K562 (cell line): ENCODE results near the gene GMEB1. TPM values are rescaled to one million over a fixed set of nuclear protein-coding genes. Genes with fewer than 3 reads are reported as not detected.

ENCODE experiments used
- ATAC-seq: fragments of 200-7000 bp; cut with Tn5 transposase; 3 replicates; pipeline ENCODE4 v1.9.1; 2020; ENCODE audit warnings: moderate library complexity
- BruUV-seq: library from RNA; stranded (reverse); fragments of 400-500 nt; replicated peaks from 2 replicates; lab custom pipeline; 2021; lab: Mats Ljungman, UMichigan
- CTCF ChIA-PET: fragments of 300-600 bp; formaldehyde crosslinking; extraction: SDS; loops from one replicate; lab custom pipeline; 2021; ENCODE audit warnings: low intra/inter-chr PET ratio; lab: Yijun Ruan, JAX
- POLR2A ChIA-PET: fragments of 300-600, 350-650 bp; sonication (Branson Sonifier 250); formaldehyde crosslinking; extraction: SDS; loops from one replicate; lab custom pipeline; 2021; ENCODE audit warnings: antibody characterized with exemption, inconsistent platforms; lab: Yijun Ruan, JAX
- DNase-seq, 4 experiments: peaks; one replicate each; pipeline versions ENCODE4 v3.0.0 to v3.0.0-alpha.2; 2011 to 2018; ENCODE audit warnings: low spot score in 3 of 4, mixed read lengths in 3 of 4; ENCODE audit errors: extremely low read depth in 1 of 4
- FAIRE-seq: peaks from 2 replicates; lab custom pipeline; 2011; peaks lifted over from hg19 to GRCh38; lab: Jason Lieb, UNC
- H2AFZ ChIP-seq: 2 replicates; pipeline ENCODE4 v1.6.0; 2011; ENCODE audit warnings: low read depth, low read length, control low read depth, inconsistent platforms
- H3K27ac ChIP-seq: fragments of 200-600 bp; 3 replicates; pipeline ENCODE4 v1.8.0; 2011; ENCODE audit warnings: low read depth, mild to moderate bottlenecking, control low read depth, inconsistent platforms, low read length, moderate library complexity, mixed read lengths; ENCODE audit errors: extremely low read depth
- H3K27me3 ChIP-seq, 2 experiments: fragments of 300-600 bp in 1 of 2; 2 replicates in 1 of 2; 3 replicates in 1 of 2; pipeline versions ENCODE4 v1.6.0 to v1.8.0; 2011; ENCODE audit warnings: inconsistent platforms in 2 of 2, low read length in 2 of 2, mild to moderate bottlenecking in 1 of 2, mixed read lengths in 1 of 2, moderate library complexity in 1 of 2; ENCODE audit not compliant: control insufficient read depth in 2 of 2, insufficient read depth in 2 of 2
- H3K36me3 ChIP-seq: fragments of 300-600 bp; 3 replicates; pipeline ENCODE4 v1.8.0; 2011; ENCODE audit warnings: mild to moderate bottlenecking, low read length, inconsistent platforms; ENCODE audit not compliant: control insufficient read depth, insufficient read depth
- H3K4me1 ChIP-seq, 2 experiments: fragments of 200-600 bp in 1 of 2; replicated peaks in 1 of 2; 2 replicates in 1 of 2; 3 replicates in 1 of 2; pipeline versions ENCODE4 v1.5.1 to v1.8.0; 2011; ENCODE audit warnings: inconsistent platforms in 2 of 2, low read length in 2 of 2, mild to moderate bottlenecking in 1 of 2, mixed read lengths in 1 of 2, moderate library complexity in 1 of 2; ENCODE audit not compliant: control insufficient read depth in 2 of 2, insufficient read depth in 2 of 2
- H3K4me2 ChIP-seq: 2 replicates; pipeline ENCODE4 v1.6.1; 2011; ENCODE audit warnings: low read length, control low read depth, inconsistent platforms, mixed read lengths; ENCODE audit not compliant: insufficient read depth
- H3K4me3 ChIP-seq: fragments of 200-600 bp; sonication (generic), shearing (Covaris generic); 2 replicates; pipeline ENCODE4 v1.5.1; 2016; ENCODE audit warnings: control low read depth, inconsistent platforms
- H3K79me2 ChIP-seq: fragments of 200-600 bp; 3 replicates; pipeline ENCODE4 v1.8.0; 2011; ENCODE audit warnings: low read length, inconsistent platforms; ENCODE audit not compliant: control insufficient read depth, insufficient read depth
- H3K9ac ChIP-seq, 2 experiments: 2 replicates each; pipeline versions ENCODE4 v1.6.0 to v1.6.1; 2011; ENCODE audit warnings: low read depth in 2 of 2, low read length in 2 of 2, control low read depth in 1 of 2, inconsistent platforms in 1 of 2, mild to moderate bottlenecking in 1 of 2, mixed read lengths in 1 of 2; ENCODE audit not compliant: insufficient read depth in 1 of 2
- H3K9me1 ChIP-seq: one replicate; pipeline ENCODE4 v1.6.0; 2011; ENCODE audit warnings: inconsistent platforms, mild to moderate bottlenecking, low read length, moderate library complexity; ENCODE audit not compliant: control insufficient read depth, insufficient read depth
- H3K9me3 ChIP-seq: replicated peaks from 2 replicates; pipeline ENCODE4 v1.5.1; 2011; ENCODE audit warnings: low read depth, low read length, inconsistent platforms; ENCODE audit not compliant: control insufficient read depth, insufficient read depth
- H4K20me1 ChIP-seq: replicated peaks from 2 replicates; pipeline ENCODE4 v1.6.1; 2011; ENCODE audit warnings: low read length, inconsistent platforms, mixed read lengths; ENCODE audit not compliant: control insufficient read depth, insufficient read depth
- BRF1 ChIP-seq: IDR thresholded peaks from 3 replicates; pipeline ENCODE4 v1.6.1; 2011; ENCODE audit warnings: borderline replicate concordance, mild to moderate bottlenecking; ENCODE audit not compliant: insufficient read length; ENCODE audit errors: extremely low read depth
- CBX2 ChIP-seq: fragments of 200-600 bp; sonication (generic); IDR thresholded peaks from one replicate; pipeline ENCODE4 v1.6.1; 2012; ENCODE audit warnings: mild to moderate bottlenecking, low read length, inconsistent platforms; ENCODE audit not compliant: insufficient read depth, poor library complexity, severe bottlenecking
- CCAR2 ChIP-seq: fragments of 200-400 bp; formaldehyde crosslinking; IDR thresholded peaks from 2 replicates; pipeline ENCODE4 v1.6.1; 2017; ENCODE audit warnings: mild to moderate bottlenecking, low read depth, low read length
- CREB3L1 ChIP-seq: fragments of 450-650 bp; IDR thresholded peaks from 2 replicates; pipeline ENCODE4 v1.6.1; 2014; ENCODE audit warnings: low read depth, mild to moderate bottlenecking, moderate library complexity, borderline replicate concordance
- DIDO1 ChIP-seq: fragments of 450-650 bp; IDR thresholded peaks from 2 replicates; pipeline ENCODE4 v1.6.1; 2016; ENCODE audit warnings: low read depth, missing biosample characterization, missing genetic modification characterization
- EHMT2 ChIP-seq: fragments of 450-650 bp; IDR thresholded peaks from 2 replicates; pipeline ENCODE4 v1.6.1; 2018; ENCODE audit warnings: antibody characterized with exemption
- ELF2 ChIP-seq: fragments of 250-450 bp; sonication (Bioruptor Pico); IDR thresholded peaks from 2 replicates; pipeline ENCODE4 v1.5.0; 2021; ENCODE audit warnings: mild to moderate bottlenecking
- GABPB2 ChIP-seq: fragments of 250-450 bp; sonication (Bioruptor Pico); conservative IDR thresholded peaks from 2 replicates; pipeline ENCODE4 v1.5.1; 2021; ENCODE audit warnings: mild to moderate bottlenecking
- HES1 ChIP-seq: fragments of 450-650 bp; IDR thresholded peaks from 2 replicates; pipeline ENCODE4 v1.6.1; 2016; ENCODE audit warnings: low read depth, mild to moderate bottlenecking, moderate library complexity
- KLF1 ChIP-seq: fragments of 450-650 bp; IDR thresholded peaks from 2 replicates; pipeline ENCODE4 v1.6.1; 2016; ENCODE audit warnings: missing genetic modification characterization, missing compliant biosample characterization
- MAFG ChIP-seq: fragments of 450-650 bp; conservative IDR thresholded peaks from 2 replicates; pipeline ENCODE4 v1.6.1; 2016; ENCODE audit warnings: missing genetic modification characterization, missing compliant biosample characterization
- MAX ChIP-seq: sonication (generic); formaldehyde crosslinking; IDR thresholded peaks from 2 replicates; pipeline ENCODE4 v1.9.0; 2022; ENCODE audit warnings: mild to moderate bottlenecking, missing genetic modification reagents
- RBM22 ChIP-seq: fragments of 200-400 bp; formaldehyde crosslinking; IDR thresholded peaks from 2 replicates; pipeline ENCODE4 v1.6.1; 2018; ENCODE audit warnings: low read length, low read depth; ENCODE audit not compliant: poor library complexity, severe bottlenecking
- STAG1 ChIP-seq: sonication (generic); formaldehyde crosslinking; IDR thresholded peaks from 2 replicates; pipeline ENCODE4 v1.5.0; 2020; ENCODE audit warnings: missing genetic modification reagents, borderline replicate concordance
- ZBTB5 ChIP-seq: fragments of 450-650 bp; IDR thresholded peaks from 2 replicates; pipeline ENCODE4 v1.6.1; 2017; ENCODE audit warnings: antibody characterized with exemption
- ZFP36 ChIP-seq: fragments of 150-350 bp; IDR thresholded peaks from 2 replicates; pipeline ENCODE4 v1.6.1; 2018; ENCODE audit warnings: low read length, low read depth; ENCODE audit not compliant: partially characterized antibody
- ZFPM2 ChIP-seq: fragments of 250-450 bp; sonication (Bioruptor Pico); IDR thresholded peaks from 2 replicates; pipeline ENCODE4 v1.5.1; 2022; ENCODE audit warnings: mild to moderate bottlenecking
- ZNF143 ChIP-seq: sonication (generic); formaldehyde crosslinking; IDR thresholded peaks from 2 replicates; pipeline ENCODE4 v1.9.0; 2022; ENCODE audit warnings: mild to moderate bottlenecking, missing genetic modification reagents
- ZNF311 ChIP-seq: fragments of 250-450 bp; sonication (Bioruptor Pico); IDR thresholded peaks from 2 replicates; pipeline ENCODE4 v1.4.0; 2020; ENCODE audit warnings: mild to moderate bottlenecking, moderate library complexity
- ZNF695 ChIP-seq: fragments of 450-650 bp; formaldehyde crosslinking; IDR thresholded peaks from 2 replicates; pipeline ENCODE4 v1.4.0; 2020; ENCODE audit warnings: mild to moderate bottlenecking, moderate library complexity
- WGBS: fragments of 100-300 bp; shearing (Covaris generic); methylation state at CpG from one replicate; pipeline ENCODE4 v1.1.6; 2016; ENCODE audit warnings: low coverage, mixed read lengths; ENCODE audit not compliant: insufficient coverage; ENCODE audit errors: missing lambda C conversion rate; 5-methylcytosine and 5-hydroxymethylcytosine counted together
- in situ Hi-C: fragments of 300-500 bp; cut with MboI; formaldehyde crosslinking; loops from 4 replicates; pipeline ENCODE4 v1.15.0; 2018; ENCODE audit warnings: inconsistent platforms, mixed read lengths
- intact Hi-C: fragments of 100-400 bp; cut with micrococcal nuclease; formaldehyde crosslinking; loops from 2 replicates; pipeline ENCODE4 v1.14.2; 2022
- polyA plus RNA-seq, 8 experiments: library from polyadenylated mRNA; depleted of rRNA in 4 of 8; stranded (reverse) in 5 of 8; unstranded in 3 of 8; fragments of >200 nt; fragmentation: Nextera tagmentation in 2 of 8; fragmentation: Illumina TruSeq in 1 of 8; extraction: Ambion mirVana in 2 of 8; extraction: Trizol in 1 of 8; gene quantifications; 2 replicates each; pipeline versions ENCODE4 v1.2.1 to v1.2.3, GENCODE V29; 2011 to 2014; ENCODE audit warnings: inconsistent platforms in 1 of 8, missing spikeins in 1 of 8
- total RNA-seq, 7 experiments: library from RNA; depleted of rRNA in 6 of 7; stranded (reverse); fragments of >200 nt in 6 of 7; fragmentation: Illumina TruSeq in 2 of 7; extraction: Trizol in 2 of 7; gene quantifications; 2 replicates each; pipeline versions ENCODE4 v1.2.1 to v1.2.3, GENCODE V29; 2011 to 2021; ENCODE audit warnings: low replicate concordance in 1 of 7

GMEB1 gene
- total and polyA plus RNA-seq, 9 of the 15 experiments (the other 6 are each of a cell fraction or from before 2014, with no cell fraction given): 6.6 to 17.5 (median 8.5) TPM

GRCh38 chr1:28680151-28680550 is 11.6 kb downstream of the GMEB1 start:
- intact Hi-C loops: no loop called here
- ChIA-PET CTCF (no interaction called here), POLR2A (interaction anchor here (1.8 to 2.7 kb wide), 2 partner anchors 11 to 32 kb away, joined by 7 to 10 read pairs; partner anchors contain the start of genes GMEB1 and RNU11)
- BruUV-seq: no TSS peak
- DNase-seq (no peak), ATAC-seq (no peak), FAIRE-seq (no peak)
- Histone ChIP-seq H3K4me1 (peaks cover 5 to 15% of the 10 kb centered on the region in 2 experiments; a peak in 4 of 5 replicates), H3K27ac (no peak overlapping the region), H3K36me3 (peaks cover 18% of the 10 kb centered on the region), H3K9me3 (no peaks in the 10 kb centered on the region), H2AFZ (no peak overlapping the region), H4K20me1 (no peaks in the 10 kb centered on the region), H3K79me2 (no peaks in the 10 kb centered on the region; the same call in 2 of the 3 replicates), H3K27me3 (no peaks in the 10 kb centered on the region), H3K4me3 (no peak overlapping the region), H3K4me2 (no peak overlapping the region), H3K9me1 (no peaks in the 10 kb centered on the region), H3K9ac (no peak overlapping the region)
- TF ChIP-seq KLF1 (tag): no peak
- no peak for TF ChIP-seq HES1
- no peak for TF ChIP-seq ZNF695 (CRISPR knock-in tag)
- no peak for TF ChIP-seq ELF2
- no peak for TF ChIP-seq BRF1
- no peak for TF ChIP-seq ZNF143 (CRISPR knock-in tag)
- TF ChIP-seq MAFG (tag): no peak
- no peak for TF ChIP-seq MAX (CRISPR knock-in tag)
- no peak for TF ChIP-seq EHMT2
- TF ChIP-seq CREB3L1: no peak
- no peak for TF ChIP-seq ZFP36
- no peak for TF ChIP-seq ZFPM2 (CRISPR knock-in tag)
- TF ChIP-seq CBX2: no peak
- TF ChIP-seq GABPB2: no peak
- no peak for TF ChIP-seq DIDO1 (tag)
- no peak for TF ChIP-seq CCAR2
- TF ChIP-seq ZNF311 (CRISPR knock-in tag): no peak
- no peak for TF ChIP-seq RBM22
- no peak for TF ChIP-seq ZBTB5
- TF ChIP-seq STAG1 (CRISPR knock-in tag): no peak
- in situ Hi-C loops: no loop called here
- WGBS: 80% methylated on average over 4 of the region's 4 CpGs
